K562 (cell line): ENCODE data around the gene NAA38. TPM values are rescaled to one million over a fixed set of nuclear protein-coding genes. Genes with fewer than 3 reads are reported as not detected.

Experiments used
- CBFB ChIP-seq: sonication (generic); formaldehyde crosslinking; IDR thresholded peaks from 2 replicates; pipeline ENCODE4 v1.4.0; 2020; ENCODE audit warnings: mild to moderate bottlenecking, missing genetic modification reagents
- COPS2 ChIP-seq: fragments of 450-650 bp; conservative IDR thresholded peaks from 2 replicates; pipeline ENCODE4 v1.6.1; 2016; ENCODE audit warnings: mild to moderate bottlenecking, moderate library complexity
- GABPB1 ChIP-seq: sonication (generic); formaldehyde crosslinking; IDR thresholded peaks from 2 replicates; pipeline ENCODE4 v1.8.0; 2022; ENCODE audit warnings: mild to moderate bottlenecking, missing genetic modification reagents
- KAT8 ChIP-seq: fragments of 450-650 bp; IDR thresholded peaks from 2 replicates; pipeline ENCODE4 v1.6.1; 2016; ENCODE audit warnings: low read depth, mild to moderate bottlenecking
- MECOM ChIP-seq: fragments of 250-450 bp; sonication (Bioruptor Pico); IDR thresholded peaks from 2 replicates; pipeline ENCODE4 v1.8.0; 2022; ENCODE audit warnings: inconsistent platforms
- MTA3 ChIP-seq: fragments of 450-650 bp; formaldehyde crosslinking; IDR thresholded peaks from 2 replicates; pipeline ENCODE4 v1.6.1; 2017; ENCODE audit warnings: mild to moderate bottlenecking, borderline replicate concordance
- NELFE ChIP-seq: IDR thresholded peaks from 2 replicates; pipeline ENCODE4 v1.6.1; 2011; ENCODE audit warnings: mild to moderate bottlenecking; ENCODE audit not compliant: insufficient read depth, insufficient read length
- NFE2 ChIP-seq: IDR thresholded peaks from 2 replicates; pipeline ENCODE4 v1.6.1; 2014; ENCODE audit warnings: antibody characterized with exemption, low read depth
- RBM39 ChIP-seq: fragments of 200-400 bp; formaldehyde crosslinking; optimal IDR thresholded peaks from 2 replicates; pipeline ENCODE3; 2018; ENCODE audit warnings: low read depth, low read length
- RFX5 ChIP-seq: IDR thresholded peaks from 2 replicates; pipeline ENCODE4 v1.6.1; 2011; ENCODE audit warnings: low read depth, mild to moderate bottlenecking, improper control_type of control experiment, low read length
- SNRNP70 ChIP-seq: fragments of 200-400 bp; formaldehyde crosslinking; optimal IDR thresholded peaks from 2 replicates; pipeline ENCODE3; 2017; ENCODE audit warnings: low read depth, low read length
- TAF1 ChIP-seq: IDR thresholded peaks from 2 replicates; pipeline ENCODE4 v1.6.1; 2011; ENCODE audit warnings: mild to moderate bottlenecking, low read length, moderate library complexity; ENCODE audit not compliant: insufficient read depth, control insufficient read depth, severe bottlenecking; ENCODE audit errors: extremely low read depth
- TEAD1 ChIP-seq, 2 experiments: fragments of 450-650 bp in 1 of 2; sonication (generic) in 1 of 2; formaldehyde crosslinking; IDR thresholded peaks; 2 replicates each; pipeline versions ENCODE4 v1.4.0 to v1.8.0; 2020 to 2022; ENCODE audit warnings: mild to moderate bottlenecking in 2 of 2, missing genetic modification reagents in 1 of 2
- XRCC5 ChIP-seq: fragments of 200-400 bp; formaldehyde crosslinking; IDR thresholded peaks from 2 replicates; pipeline ENCODE4 v1.6.1; 2017; ENCODE audit warnings: low read depth, mild to moderate bottlenecking, low read length
- polyA plus RNA-seq, 8 experiments: library from polyadenylated mRNA; depleted of rRNA in 4 of 8; stranded (reverse) in 5 of 8; unstranded in 3 of 8; fragments of >200 nt; fragmentation: Nextera tagmentation in 2 of 8; fragmentation: Illumina TruSeq in 1 of 8; extraction: Ambion mirVana in 2 of 8; extraction: Trizol in 1 of 8; gene quantifications; 2 replicates each; pipeline versions ENCODE4 v1.2.1 to v1.2.3, GENCODE V29; 2011 to 2014; ENCODE audit warnings: inconsistent platforms in 1 of 8, missing spikeins in 1 of 8
- total RNA-seq, 7 experiments: library from RNA; depleted of rRNA in 6 of 7; stranded (reverse); fragments of >200 nt in 6 of 7; fragmentation: Illumina TruSeq in 2 of 7; extraction: Trizol in 2 of 7; gene quantifications; 2 replicates each; pipeline versions ENCODE4 v1.2.1 to v1.2.3, GENCODE V29; 2011 to 2021; ENCODE audit warnings: low replicate concordance in 1 of 7
- TF ChIP-seq, protein P1 (sequence below), 2 experiments: fragments of 250-450 bp in 1 of 2; fragments of 450-650 bp in 1 of 2; sonication (Bioruptor Pico) in 1 of 2; IDR thresholded peaks; 2 replicates each; pipeline versions ENCODE4 v1.6.1 to v1.8.0; 2016 to 2021; ENCODE audit warnings: mild to moderate bottlenecking in 2 of 2, moderate library complexity in 2 of 2, missing compliant biosample characterization in 1 of 2, missing genetic modification characterization in 1 of 2
- TF ChIP-seq, protein P2 (sequence below): fragments of 450-650 bp; IDR thresholded peaks from 2 replicates; pipeline ENCODE4 v1.6.1; 2017; ENCODE audit warnings: mild to moderate bottlenecking, moderate library complexity
- TF ChIP-seq, protein P3 (sequence below): fragments of 450-650 bp; IDR thresholded peaks from 2 replicates; pipeline ENCODE4 v1.6.1; 2014; ENCODE audit warnings: low read depth, mild to moderate bottlenecking, moderate library complexity, borderline replicate concordance

The NAA38 gene
- total and polyA plus RNA-seq, 9 of the 15 experiments (the other 6 are each of a cell fraction or from before 2014, with no cell fraction given) = 16.4 to 99.8 (median 57.3) TPM

DNA sequence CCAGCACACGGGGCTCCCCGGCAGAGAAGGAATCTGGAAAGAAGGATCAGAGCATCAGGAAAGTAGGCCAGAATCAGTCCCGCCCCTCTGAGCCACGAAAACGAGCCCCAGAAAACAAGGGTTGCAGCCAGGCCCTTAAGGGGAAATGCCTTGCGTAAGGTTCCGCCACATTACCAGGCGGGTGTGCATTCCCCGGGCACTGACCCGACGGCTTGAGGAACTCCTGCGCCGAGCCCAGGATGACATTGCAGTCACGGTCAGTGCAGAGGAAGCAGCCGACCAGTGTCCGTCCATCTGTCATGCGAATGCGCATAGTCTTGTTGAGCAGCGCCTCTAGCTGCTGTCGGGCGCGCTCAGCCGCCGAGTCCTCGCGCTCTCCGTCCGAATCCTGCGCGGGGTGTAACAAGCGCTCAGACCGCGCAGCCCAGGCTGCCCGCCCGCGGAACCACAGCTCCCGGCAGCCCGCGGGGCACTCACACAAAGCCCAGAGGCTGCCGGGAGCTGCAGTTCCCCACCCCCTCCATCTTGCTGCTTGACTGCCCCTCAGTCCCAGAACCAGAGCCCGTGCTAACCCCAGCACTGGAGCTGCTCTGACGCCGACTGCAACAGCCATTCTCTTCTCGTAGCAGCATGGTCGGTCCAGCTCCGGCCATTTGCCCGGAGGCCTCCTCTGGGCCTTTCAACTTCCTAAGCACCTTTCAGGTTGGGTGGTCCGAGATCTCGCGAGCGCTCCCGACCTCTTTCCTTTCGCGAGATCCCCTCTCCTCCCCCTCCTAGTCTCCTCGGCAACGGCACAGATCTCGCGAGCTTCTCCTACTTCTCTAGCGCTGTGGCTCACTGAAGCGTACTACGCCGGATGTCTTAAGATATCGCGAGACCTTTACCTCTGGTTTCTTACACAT lies at the start of gene NAA38 (continued):
- TF ChIP-seq MECOM (CRISPR knock-in tag) (no peak), KAT8 (no peak), MTA3 (0 out of 2 replicates have a peak, but pooled peaks have one; percentile 48), NFE2 (peak; percentile 80), XRCC5 (no peak), TEAD1 (CRISPR knock-in tag; IDR thresholded peaks at IDR 0.05) (0 out of 4 replicates have a peak, but pooled peaks of 1 of the 2 experiments have one; percentile 46), GABPB1 (CRISPR knock-in tag) (peak; percentile 42; the same call in 1 of the 2 replicates), NELFE (no peak), CBFB (CRISPR knock-in tag) (no peak), RBM39 (no peak), SNRNP70 (no peak), TAF1 (no peak), COPS2 (no peak), RFX5 (no peak)
- TF ChIP-seq, protein P1, sequence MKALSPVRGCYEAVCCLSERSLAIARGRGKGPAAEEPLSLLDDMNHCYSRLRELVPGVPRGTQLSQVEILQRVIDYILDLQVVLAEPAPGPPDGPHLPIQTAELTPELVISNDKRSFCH (CRISPR knock-in tag; IDR thresholded peaks at IDR 0.05) = no peak
- TF ChIP-seq, protein P1 (tag; IDR thresholded peaks at IDR 0.05) = peak; percentile 31; the same call in 1 of the 2 replicates
- TF ChIP-seq, protein P2, sequence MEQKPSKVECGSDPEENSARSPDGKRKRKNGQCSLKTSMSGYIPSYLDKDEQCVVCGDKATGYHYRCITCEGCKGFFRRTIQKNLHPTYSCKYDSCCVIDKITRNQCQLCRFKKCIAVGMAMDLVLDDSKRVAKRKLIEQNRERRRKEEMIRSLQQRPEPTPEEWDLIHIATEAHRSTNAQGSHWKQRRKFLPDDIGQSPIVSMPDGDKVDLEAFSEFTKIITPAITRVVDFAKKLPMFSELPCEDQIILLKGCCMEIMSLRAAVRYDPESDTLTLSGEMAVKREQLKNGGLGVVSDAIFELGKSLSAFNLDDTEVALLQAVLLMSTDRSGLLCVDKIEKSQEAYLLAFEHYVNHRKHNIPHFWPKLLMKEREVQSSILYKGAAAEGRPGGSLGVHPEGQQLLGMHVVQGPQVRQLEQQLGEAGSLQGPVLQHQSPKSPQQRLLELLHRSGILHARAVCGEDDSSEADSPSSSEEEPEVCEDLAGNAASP = no peak
- TF ChIP-seq, protein P3, sequence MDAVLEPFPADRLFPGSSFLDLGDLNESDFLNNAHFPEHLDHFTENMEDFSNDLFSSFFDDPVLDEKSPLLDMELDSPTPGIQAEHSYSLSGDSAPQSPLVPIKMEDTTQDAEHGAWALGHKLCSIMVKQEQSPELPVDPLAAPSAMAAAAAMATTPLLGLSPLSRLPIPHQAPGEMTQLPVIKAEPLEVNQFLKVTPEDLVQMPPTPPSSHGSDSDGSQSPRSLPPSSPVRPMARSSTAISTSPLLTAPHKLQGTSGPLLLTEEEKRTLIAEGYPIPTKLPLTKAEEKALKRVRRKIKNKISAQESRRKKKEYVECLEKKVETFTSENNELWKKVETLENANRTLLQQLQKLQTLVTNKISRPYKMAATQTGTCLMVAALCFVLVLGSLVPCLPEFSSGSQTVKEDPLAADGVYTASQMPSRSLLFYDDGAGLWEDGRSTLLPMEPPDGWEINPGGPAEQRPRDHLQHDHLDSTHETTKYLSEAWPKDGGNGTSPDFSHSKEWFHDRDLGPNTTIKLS = peak; percentile 97
